GM12875 (cell line): Measurements from ENCODE around the gene TRERF1.

ENCODE experiments used
- H3K4me3 ChIP-seq: one replicate; pipeline ENCODE4 v1.5.1; 2011; ENCODE audit warnings: low read depth, low read length, control low read depth
- TF ChIP-seq, protein P1 (sequence below): IDR thresholded peaks from 2 replicates; pipeline ENCODE4 v1.5.1; 2011; ENCODE audit warnings: low read depth, mild to moderate bottlenecking, control low read depth, inconsistent platforms, low read length, moderate library complexity, borderline replicate concordance; ENCODE audit not compliant: insufficient read depth

TRERF1 gene

DNA sequence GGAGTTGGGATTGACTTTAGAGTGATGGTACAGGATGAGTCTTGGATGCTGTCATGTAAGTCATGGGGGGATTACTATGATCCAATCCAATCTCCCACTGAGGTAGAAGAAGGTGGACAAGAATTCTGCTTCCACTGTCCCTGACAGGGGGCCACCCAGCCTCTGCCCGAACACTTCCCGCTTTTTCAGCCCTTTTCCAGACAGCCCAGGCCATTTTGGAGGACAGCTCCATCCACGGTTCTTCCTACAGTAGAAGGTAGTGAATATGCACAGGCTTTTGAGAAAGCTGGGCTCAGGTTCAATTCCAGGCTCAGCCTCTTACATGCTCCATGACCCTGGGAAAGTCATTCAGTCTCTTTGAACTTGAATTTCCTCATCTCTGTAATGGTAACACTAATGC is 31.0 kb downstream of the TRERF1 start:
- TF ChIP-seq, protein P1, sequence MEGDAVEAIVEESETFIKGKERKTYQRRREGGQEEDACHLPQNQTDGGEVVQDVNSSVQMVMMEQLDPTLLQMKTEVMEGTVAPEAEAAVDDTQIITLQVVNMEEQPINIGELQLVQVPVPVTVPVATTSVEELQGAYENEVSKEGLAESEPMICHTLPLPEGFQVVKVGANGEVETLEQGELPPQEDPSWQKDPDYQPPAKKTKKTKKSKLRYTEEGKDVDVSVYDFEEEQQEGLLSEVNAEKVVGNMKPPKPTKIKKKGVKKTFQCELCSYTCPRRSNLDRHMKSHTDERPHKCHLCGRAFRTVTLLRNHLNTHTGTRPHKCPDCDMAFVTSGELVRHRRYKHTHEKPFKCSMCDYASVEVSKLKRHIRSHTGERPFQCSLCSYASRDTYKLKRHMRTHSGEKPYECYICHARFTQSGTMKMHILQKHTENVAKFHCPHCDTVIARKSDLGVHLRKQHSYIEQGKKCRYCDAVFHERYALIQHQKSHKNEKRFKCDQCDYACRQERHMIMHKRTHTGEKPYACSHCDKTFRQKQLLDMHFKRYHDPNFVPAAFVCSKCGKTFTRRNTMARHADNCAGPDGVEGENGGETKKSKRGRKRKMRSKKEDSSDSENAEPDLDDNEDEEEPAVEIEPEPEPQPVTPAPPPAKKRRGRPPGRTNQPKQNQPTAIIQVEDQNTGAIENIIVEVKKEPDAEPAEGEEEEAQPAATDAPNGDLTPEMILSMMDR: no peak
- no peak overlapping the region for H3K4me3 ChIP-seq

DNA sequence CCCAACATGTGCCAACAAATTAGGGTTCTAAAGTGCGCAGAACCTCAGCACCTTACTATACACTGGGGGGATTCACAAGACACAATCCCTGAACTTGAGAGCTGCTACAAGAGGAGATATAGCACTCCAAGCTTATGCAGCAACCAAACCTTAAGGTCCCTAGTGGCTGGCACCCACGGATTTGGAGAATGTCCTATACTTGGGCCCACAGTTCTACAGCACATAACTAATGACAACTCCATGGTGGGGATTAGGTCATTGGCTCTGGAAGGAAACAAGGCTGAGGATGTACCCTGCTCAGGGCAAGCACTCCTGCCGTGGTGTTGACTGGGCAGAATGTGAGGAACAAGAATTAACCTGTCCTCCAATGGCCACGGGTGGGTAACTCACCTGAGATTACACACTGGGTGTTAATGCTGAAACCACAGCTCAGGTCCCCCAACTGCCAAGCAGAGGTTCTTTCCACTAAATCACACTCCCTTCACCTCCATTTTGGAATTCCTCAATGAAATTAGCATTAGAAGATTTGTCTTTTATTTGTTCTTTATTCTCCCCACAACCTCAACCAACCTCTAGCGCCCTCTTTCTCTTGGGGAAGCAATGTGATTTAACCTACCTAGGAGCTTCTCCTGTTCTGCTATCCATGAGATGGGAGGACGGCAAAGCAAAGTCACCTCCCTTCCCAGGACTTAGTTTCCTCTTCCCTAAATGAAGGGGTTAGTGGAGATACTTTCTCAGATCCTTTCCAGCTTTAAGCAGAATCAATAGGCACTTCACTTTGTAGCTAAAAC is 32.0 kb downstream of the TRERF1 start:
- TF ChIP-seq, protein P1: no peak

DNA sequence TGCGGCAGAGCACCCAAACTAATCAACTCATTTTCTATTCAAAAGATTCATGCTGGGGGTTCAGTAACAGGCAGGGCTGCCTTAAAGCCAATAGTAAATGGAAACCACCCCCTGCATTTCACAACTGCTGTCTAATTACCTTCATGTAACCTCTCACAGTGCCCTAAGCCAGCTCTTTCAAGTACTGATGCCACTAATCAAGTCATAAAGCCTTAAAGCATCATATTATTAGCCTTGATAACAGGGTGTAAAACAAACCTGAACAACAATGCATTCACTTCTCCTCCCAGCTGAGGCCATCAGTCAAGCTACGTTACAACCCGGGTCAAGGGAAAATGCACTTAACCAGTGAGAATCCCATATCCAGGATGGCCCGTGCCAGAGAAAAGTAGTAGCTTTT is 33.0 kb downstream of the TRERF1 start:
- TF ChIP-seq, protein P1: no peak
- no peak overlapping the region for H3K4me3 ChIP-seq

More for the DNA sequence above, 32.0 kb downstream of the TRERF1 start:
- no peak overlapping the region for H3K4me3 ChIP-seq

DNA sequence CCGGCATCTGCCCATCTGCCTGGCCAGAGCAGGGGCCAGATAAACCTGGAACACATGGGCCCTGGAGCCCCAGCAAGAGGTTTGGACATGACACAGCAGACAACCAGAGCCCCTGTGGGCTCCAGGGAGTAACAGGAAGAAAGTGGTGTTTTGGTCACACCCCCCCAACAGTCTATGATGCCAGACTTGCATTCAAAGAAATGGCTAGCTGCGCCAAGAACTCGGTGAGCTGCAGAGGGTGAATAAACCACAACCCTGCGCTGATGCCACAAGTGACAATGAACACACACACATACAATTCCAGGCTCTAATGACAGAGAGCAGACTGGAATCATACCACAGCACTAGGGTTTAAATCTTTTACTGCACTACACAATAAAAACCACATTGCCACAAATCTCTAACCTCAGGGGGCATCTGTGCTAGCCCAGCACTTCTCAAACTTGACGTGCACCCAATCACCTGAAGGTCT is 34.0 kb downstream of the TRERF1 start:
- TF ChIP-seq, protein P1: no peak
- H3K4me3 ChIP-seq: no peak overlapping the region

DNA sequence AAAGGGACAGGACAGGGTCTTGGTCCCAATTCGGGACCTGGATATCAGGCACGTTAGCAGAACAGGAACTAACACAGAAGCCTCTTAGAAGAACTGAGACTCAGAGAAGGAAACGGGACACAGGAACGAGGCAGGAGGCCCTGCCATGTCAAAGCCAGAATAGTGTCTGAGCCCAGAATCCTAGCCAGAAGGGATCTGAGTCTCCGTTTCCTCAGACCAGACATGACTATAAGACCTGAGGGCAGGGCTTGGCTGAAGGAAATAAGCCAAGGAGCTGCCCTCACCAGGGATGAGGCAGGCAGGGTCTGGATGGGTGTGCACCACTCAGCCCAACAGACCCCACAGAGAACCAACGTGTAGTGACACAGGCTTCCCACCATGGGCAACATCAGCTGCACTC is 40.3 kb downstream of the TRERF1 start:
- no peak overlapping the region for H3K4me3 ChIP-seq
- TF ChIP-seq, protein P1: no peak

DNA sequence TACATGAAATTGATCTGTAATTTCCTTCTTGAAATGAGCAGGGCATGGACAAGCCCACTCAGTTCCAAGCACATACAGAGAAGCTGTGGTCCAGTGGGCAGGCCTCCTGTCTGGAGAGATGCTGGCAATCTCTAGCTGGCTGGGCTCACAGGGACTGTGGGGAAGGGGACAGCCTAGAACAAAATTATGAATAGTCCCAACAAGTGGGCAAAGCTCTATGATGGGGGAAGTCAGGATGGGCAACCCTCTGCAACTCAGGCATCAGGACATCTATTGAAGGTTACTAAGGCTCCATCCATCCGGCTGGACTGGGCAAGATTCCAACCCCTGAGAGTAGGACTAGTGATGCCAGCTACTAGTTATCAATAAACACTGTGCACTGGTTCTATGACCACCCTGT is 40.9 kb downstream of the TRERF1 start:
- no peak overlapping the region for H3K4me3 ChIP-seq
- TF ChIP-seq, protein P1: no peak

DNA sequence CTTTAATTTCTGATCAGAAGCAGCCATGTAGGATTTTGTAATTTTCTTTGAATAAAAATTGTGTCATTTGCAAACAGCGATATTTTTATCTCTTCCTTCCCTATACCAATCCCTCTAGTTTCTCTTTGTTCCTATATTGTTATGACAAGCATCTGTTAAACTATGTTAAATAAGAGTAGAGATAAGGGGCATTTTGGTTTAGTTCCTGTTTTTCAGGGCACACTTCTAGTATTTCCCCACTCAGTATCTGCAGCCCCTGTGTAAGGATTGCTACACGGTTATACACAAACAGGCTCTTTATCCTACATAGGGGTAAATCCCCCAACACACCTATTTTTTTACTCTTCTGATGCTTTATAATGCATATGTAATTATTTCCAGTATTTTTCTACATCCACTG is 42.1 kb downstream of the TRERF1 start:
- no peak overlapping the region for H3K4me3 ChIP-seq
- TF ChIP-seq, protein P1: no peak
